K562 (cell line): Measurements from ENCODE around the gene ERN1. TPM values are rescaled to one million over a fixed set of nuclear protein-coding genes. Genes with fewer than 3 reads are reported as not detected.

Experiments used
- ARID3A ChIP-seq: IDR thresholded peaks from 2 replicates; pipeline ENCODE4 v1.6.1; 2012; ENCODE audit warnings: low read depth, low read length, improper control_type of control experiment, borderline replicate concordance
- CREB3 ChIP-seq: fragments of 450-650 bp; conservative IDR thresholded peaks from 2 replicates; pipeline ENCODE4 v1.6.1; 2016; ENCODE audit warnings: missing genetic modification characterization, low read depth, mild to moderate bottlenecking, missing compliant biosample characterization, moderate library complexity
- E4F1 ChIP-seq: fragments of 250-450 bp; sonication (Bioruptor Pico); IDR thresholded peaks from 2 replicates; pipeline ENCODE4 v1.5.0; 2021; ENCODE audit warnings: mild to moderate bottlenecking, borderline replicate concordance
- FOSL1 ChIP-seq: fragments of 200-800 bp; sonication (Bioruptor generic); conservative IDR thresholded peaks from 2 replicates; pipeline ENCODE4 v1.6.1; 2016; ENCODE audit warnings: missing genetic modification characterization, missing compliant biosample characterization
- IRF2 ChIP-seq: sonication (generic); formaldehyde crosslinking; IDR thresholded peaks from 2 replicates; pipeline ENCODE4 v1.8.1; 2022; ENCODE audit warnings: mild to moderate bottlenecking, missing genetic modification reagents
- KLF1 ChIP-seq: fragments of 450-650 bp; IDR thresholded peaks from 2 replicates; pipeline ENCODE4 v1.6.1; 2016; ENCODE audit warnings: missing genetic modification characterization, missing compliant biosample characterization
- MLLT1 ChIP-seq, 2 experiments: fragments of 450-650 bp; IDR thresholded peaks; 2 replicates each; pipeline ENCODE4 v1.6.1; 2016
- MXD1 ChIP-seq: fragments of 250-450 bp; sonication (Bioruptor Pico); IDR thresholded peaks from 2 replicates; pipeline ENCODE4 v1.8.0; 2021; ENCODE audit warnings: borderline replicate concordance, mild to moderate bottlenecking, moderate library complexity; ENCODE audit not compliant: poor library complexity, severe bottlenecking
- NBN ChIP-seq: fragments of 450-650 bp; IDR thresholded peaks from 2 replicates; pipeline ENCODE4 v1.6.1; 2016; ENCODE audit warnings: low read depth, mild to moderate bottlenecking
- PTTG1 ChIP-seq: fragments of 450-650 bp; IDR thresholded peaks from 2 replicates; pipeline ENCODE4 v1.6.1; 2016; ENCODE audit warnings: low read depth, mild to moderate bottlenecking, missing genetic modification characterization, missing compliant biosample characterization
- STAT5B ChIP-seq: fragments of 250-450 bp; sonication (Bioruptor Pico); IDR thresholded peaks from 2 replicates; pipeline ENCODE4 v1.8.0; 2021; ENCODE audit warnings: mild to moderate bottlenecking, inconsistent platforms
- TAF7 ChIP-seq: fragments of 450-650 bp; IDR thresholded peaks from 2 replicates; pipeline ENCODE4 v1.6.1; 2016; ENCODE audit warnings: missing genetic modification characterization, missing compliant biosample characterization
- ZFP1 ChIP-seq: fragments of 450-650 bp; formaldehyde crosslinking; IDR thresholded peaks from 2 replicates; pipeline ENCODE4 v1.4.0; 2020; ENCODE audit warnings: mild to moderate bottlenecking, mixed read lengths
- ZNF347 ChIP-seq: fragments of 450-650 bp; formaldehyde crosslinking; IDR thresholded peaks from 2 replicates; pipeline ENCODE4 v1.4.0; 2020; ENCODE audit warnings: low read depth, mild to moderate bottlenecking, moderate library complexity
- polyA plus RNA-seq, 8 experiments: library from polyadenylated mRNA; depleted of rRNA in 4 of 8; stranded (reverse) in 5 of 8; unstranded in 3 of 8; fragments of >200 nt; fragmentation: Nextera tagmentation in 2 of 8; fragmentation: Illumina TruSeq in 1 of 8; extraction: Ambion mirVana in 2 of 8; extraction: Trizol in 1 of 8; gene quantifications; 2 replicates each; pipeline versions ENCODE4 v1.2.1 to v1.2.3, GENCODE V29; 2011 to 2014; ENCODE audit warnings: inconsistent platforms in 1 of 8, missing spikeins in 1 of 8
- total RNA-seq, 7 experiments: library from RNA; depleted of rRNA in 6 of 7; stranded (reverse); fragments of >200 nt in 6 of 7; fragmentation: Illumina TruSeq in 2 of 7; extraction: Trizol in 2 of 7; gene quantifications; 2 replicates each; pipeline versions ENCODE4 v1.2.1 to v1.2.3, GENCODE V29; 2011 to 2021; ENCODE audit warnings: low replicate concordance in 1 of 7
- TF ChIP-seq, protein P1 (sequence below): fragments of 450-650 bp; IDR thresholded peaks from 2 replicates; pipeline ENCODE4 v1.6.1; 2016; ENCODE audit warnings: missing biosample characterization, missing genetic modification characterization
- TF ChIP-seq, protein P2 (sequence below): fragments of 450-650 bp; IDR thresholded peaks from 2 replicates; pipeline ENCODE4 v1.6.1; 2014; ENCODE audit warnings: low read depth, mild to moderate bottlenecking, moderate library complexity, borderline replicate concordance

The ERN1 gene
- total and polyA plus RNA-seq, 9 of the 15 experiments (the other 6 are each of a cell fraction or from before 2014, with no cell fraction given), result 2.1 to 22.5 (median 7.3) TPM

- TF ChIP-seq E4F1 (CRISPR knock-in tag) (no peak), PTTG1 (no peak), CREB3 (tag) (no peak), ZNF347 (CRISPR knock-in tag) (no peak), FOSL1 (no peak; the same call in 1 of the 2 replicates), IRF2 (CRISPR knock-in tag) (no peak), STAT5B (CRISPR knock-in tag) (no peak), MLLT1 (IDR thresholded peaks at IDR 0.05) (peak in 1 of 2 experiments; percentile 60; a peak in 3 of 4 replicates), MXD1 (CRISPR knock-in tag) (peak; percentile 22), TAF7 (peak; percentile 69; the same call in 1 of the 2 replicates), ZFP1 (CRISPR knock-in tag) (0 out of 2 replicates have a peak, but pooled peaks have one; percentile 59), NBN (peak; percentile 87), ARID3A (no peak), KLF1 (peak; percentile 38; the same call in 1 of the 2 replicates)
- TF ChIP-seq, protein P1, sequence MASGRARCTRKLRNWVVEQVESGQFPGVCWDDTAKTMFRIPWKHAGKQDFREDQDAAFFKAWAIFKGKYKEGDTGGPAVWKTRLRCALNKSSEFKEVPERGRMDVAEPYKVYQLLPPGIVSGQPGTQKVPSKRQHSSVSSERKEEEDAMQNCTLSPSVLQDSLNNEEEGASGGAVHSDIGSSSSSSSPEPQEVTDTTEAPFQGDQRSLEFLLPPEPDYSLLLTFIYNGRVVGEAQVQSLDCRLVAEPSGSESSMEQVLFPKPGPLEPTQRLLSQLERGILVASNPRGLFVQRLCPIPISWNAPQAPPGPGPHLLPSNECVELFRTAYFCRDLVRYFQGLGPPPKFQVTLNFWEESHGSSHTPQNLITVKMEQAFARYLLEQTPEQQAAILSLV, result no peak
- TF ChIP-seq, protein P2, sequence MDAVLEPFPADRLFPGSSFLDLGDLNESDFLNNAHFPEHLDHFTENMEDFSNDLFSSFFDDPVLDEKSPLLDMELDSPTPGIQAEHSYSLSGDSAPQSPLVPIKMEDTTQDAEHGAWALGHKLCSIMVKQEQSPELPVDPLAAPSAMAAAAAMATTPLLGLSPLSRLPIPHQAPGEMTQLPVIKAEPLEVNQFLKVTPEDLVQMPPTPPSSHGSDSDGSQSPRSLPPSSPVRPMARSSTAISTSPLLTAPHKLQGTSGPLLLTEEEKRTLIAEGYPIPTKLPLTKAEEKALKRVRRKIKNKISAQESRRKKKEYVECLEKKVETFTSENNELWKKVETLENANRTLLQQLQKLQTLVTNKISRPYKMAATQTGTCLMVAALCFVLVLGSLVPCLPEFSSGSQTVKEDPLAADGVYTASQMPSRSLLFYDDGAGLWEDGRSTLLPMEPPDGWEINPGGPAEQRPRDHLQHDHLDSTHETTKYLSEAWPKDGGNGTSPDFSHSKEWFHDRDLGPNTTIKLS, result peak; percentile 85; the same call in 1 of the 2 replicates
These were observed 15.9 kb upstream of the ERN1 start (continued) for GRCh38 chr17:64145751-64146417.
